ENCODE results near the gene CHST15.

GRCh38 chr10:124067825-124068400, 25.5 kb downstream of the CHST15 start:
- TF ChIP-seq CTCF (IDR thresholded peaks at IDR 0.05) = no peak
- no peak for TF ChIP-seq POLR2A (IDR thresholded peaks at IDR 0.05)
